DOHH2 (cell line): ENCODE measurements around the gene LIPA.

Source experiments
- H3F3A ChIP-seq: fragments of 200-600 bp; sonication (generic), shearing (Covaris generic); 2 replicates; pipeline ENCODE4 v1.6.0; 2016; ENCODE audit warnings: antibody characterized with exemption, mild to moderate bottlenecking; ENCODE audit not compliant: control insufficient read depth, insufficient read depth
- H3K27ac ChIP-seq: fragments of 200-600 bp; sonication (generic); 2 replicates; pipeline ENCODE4 v1.5.1; 2014; ENCODE audit warnings: low read depth, mild to moderate bottlenecking, low read length, moderate library complexity
- H3K27me3 ChIP-seq: fragments of 200-600 bp; sonication (generic); 2 replicates; pipeline ENCODE4 v1.6.1; 2014; ENCODE audit warnings: mild to moderate bottlenecking, low read length, mixed read lengths; ENCODE audit not compliant: control insufficient read depth
- H3K36me3 ChIP-seq: fragments of 200-600 bp; sonication (generic); 2 replicates; pipeline ENCODE4 v1.6.1; 2014; ENCODE audit warnings: mild to moderate bottlenecking, low read length, moderate library complexity, mixed read lengths; ENCODE audit not compliant: control insufficient read depth
- H3K4me1 ChIP-seq: fragments of 200-600 bp; sonication (generic); 2 replicates; pipeline ENCODE4 v1.6.1; 2014; ENCODE audit warnings: mild to moderate bottlenecking, low read length, mixed read lengths; ENCODE audit not compliant: control insufficient read depth
- H3K4me2 ChIP-seq: fragments of 200-600 bp; sonication (generic); 2 replicates; pipeline ENCODE4 v1.6.0; 2014; ENCODE audit warnings: mild to moderate bottlenecking, low read length, moderate library complexity
- H3K4me3 ChIP-seq: fragments of 200-600 bp; sonication (generic); 2 replicates; pipeline ENCODE4 v1.5.1; 2014; ENCODE audit warnings: mild to moderate bottlenecking, low read length, mixed read lengths
- H3K79me2 ChIP-seq: fragments of 200-600 bp; sonication (generic); 2 replicates; pipeline ENCODE4 v1.6.1; 2014; ENCODE audit warnings: mild to moderate bottlenecking, low read length, mixed read lengths; ENCODE audit not compliant: control insufficient read depth
- H3K9me2 ChIP-seq: fragments of 200-600 bp; sonication (generic); replicated peaks from 2 replicates; pipeline ENCODE4 v1.6.1; 2014; ENCODE audit warnings: mild to moderate bottlenecking, low read length, mixed read lengths; ENCODE audit not compliant: control insufficient read depth
- H3K9me3 ChIP-seq: fragments of 200-600 bp; sonication (generic); 2 replicates; pipeline ENCODE4 v1.6.1; 2014; ENCODE audit warnings: antibody characterized with exemption, low read length, mixed read lengths; ENCODE audit not compliant: control insufficient read depth, insufficient read depth
- H4K20me1 ChIP-seq: fragments of 200-600 bp; sonication (generic); 2 replicates; pipeline ENCODE4 v1.6.0; 2014; ENCODE audit warnings: low read depth, mild to moderate bottlenecking, antibody characterized with exemption, low read length, moderate library complexity; ENCODE audit not compliant: control insufficient read depth, insufficient read depth
- CTCF ChIP-seq: fragments of 200-600 bp; sonication (generic); IDR thresholded peaks from one replicate; pipeline ENCODE4 v1.5.1; 2014; ENCODE audit warnings: antibody characterized with exemption, mild to moderate bottlenecking, low read depth, low read length; ENCODE audit not compliant: poor library complexity, severe bottlenecking
- EZH2phosphoT487 ChIP-seq: fragments of 200-600 bp; sonication (generic); IDR thresholded peaks from 2 replicates; pipeline ENCODE4 v1.6.1; 2017; ENCODE audit warnings: borderline replicate concordance, mild to moderate bottlenecking, antibody characterized with exemption, low read length, moderate library complexity, mixed read lengths

The LIPA gene

DNA sequence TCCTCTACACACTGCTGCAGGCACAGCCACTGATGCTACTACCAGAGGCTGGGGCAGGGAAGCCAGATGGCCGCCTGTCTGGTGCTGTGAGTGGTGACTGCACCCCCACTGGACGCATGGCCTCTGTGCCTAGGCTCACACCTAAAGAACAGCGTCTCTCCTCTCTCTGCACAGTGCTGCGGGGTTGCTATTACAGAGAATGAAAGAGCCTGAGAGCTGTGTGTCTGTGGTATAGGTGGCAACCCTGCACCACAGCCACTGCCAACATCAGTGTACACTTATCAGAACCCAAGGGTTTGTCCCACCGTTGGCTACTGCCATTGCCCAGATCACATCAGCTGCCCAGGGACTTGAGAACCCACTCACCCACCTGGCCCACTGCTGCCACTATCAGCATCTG lies 46.2 kb upstream of the LIPA start:
- TF ChIP-seq EZH2phosphoT487 (no peak), CTCF (no peak)
- Histone ChIP-seq H3K9me3 (no peaks in the 10 kb centered on the region), H3K36me3 (no peaks in the 10 kb centered on the region)

DNA sequence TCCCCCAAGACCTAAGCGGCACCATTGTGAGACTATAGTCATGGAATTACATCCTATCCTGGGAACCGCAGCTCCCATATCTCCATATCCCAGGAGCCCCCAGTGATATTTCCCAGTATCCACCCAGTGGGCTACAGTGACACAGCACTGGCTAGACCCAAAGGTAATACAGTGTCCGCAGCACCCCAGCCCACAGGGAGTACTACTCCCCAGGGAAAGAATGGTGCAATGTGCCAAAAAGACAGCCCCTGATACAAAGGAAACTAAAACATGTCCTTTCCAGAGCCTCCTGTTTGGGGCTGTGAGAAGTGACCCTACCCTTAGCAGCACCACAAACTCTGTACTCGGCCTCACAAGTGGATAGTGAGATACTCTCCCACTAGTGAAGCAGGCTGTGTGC lies 45.8 kb upstream of the LIPA start:
- no peaks in the 10 kb centered on the region for H3F3A ChIP-seq
- H4K20me1 ChIP-seq = no peaks in the 10 kb centered on the region
- no peak for TF ChIP-seq CTCF
- no peak for TF ChIP-seq EZH2phosphoT487
- no peaks in the 10 kb centered on the region for H3K27me3 ChIP-seq
- H3K27ac ChIP-seq = no peak overlapping the region
- peaks cover 11% of the 10 kb centered on the region for H3K4me1 ChIP-seq
- H3K9me3 ChIP-seq = no peaks in the 10 kb centered on the region
- H3K4me3 ChIP-seq = no peak overlapping the region
- H3K4me2 ChIP-seq = no peak overlapping the region
- H3K79me2 ChIP-seq = no peaks in the 10 kb centered on the region
- H3K9me2 ChIP-seq = no peaks in the 10 kb centered on the region
- H3K36me3 ChIP-seq = no peaks in the 10 kb centered on the region

More for the DNA sequence above, 46.2 kb upstream of the LIPA start:
- Histone ChIP-seq H3K4me2 (no peak overlapping the region), H3K27ac (no peak overlapping the region), H3K79me2 (no peaks in the 10 kb centered on the region), H4K20me1 (no peaks in the 10 kb centered on the region), H3K9me2 (no peaks in the 10 kb centered on the region), H3K4me3 (no peak overlapping the region), H3K4me1 (peaks cover 11% of the 10 kb centered on the region), H3F3A (no peaks in the 10 kb centered on the region), H3K27me3 (no peaks in the 10 kb centered on the region)

DNA sequence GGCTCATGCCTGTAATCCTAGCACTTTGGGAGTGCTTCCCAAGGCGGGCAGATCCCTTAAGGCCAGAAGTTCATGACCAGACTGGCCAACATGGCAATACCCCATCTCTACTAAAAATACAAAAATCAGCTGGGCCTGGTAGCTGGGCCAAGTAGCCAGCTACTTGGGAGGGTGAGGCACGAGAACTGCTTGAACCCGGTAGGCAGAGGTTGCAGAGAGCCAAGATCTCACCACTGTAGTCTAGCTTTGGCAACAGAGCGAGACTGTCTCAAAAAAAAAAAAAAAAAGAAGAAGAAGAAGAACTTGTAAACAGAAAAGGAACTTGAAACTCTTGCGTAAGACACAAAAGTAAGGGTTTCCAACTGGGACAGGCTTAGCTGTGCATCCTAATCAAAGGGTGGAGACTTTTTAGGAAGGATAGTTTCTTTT lies 44.7 kb upstream of the LIPA start:
- Histone ChIP-seq H3K4me3 (no peak overlapping the region), H3K4me2 (no peak overlapping the region), H3K9me2 (no peaks in the 10 kb centered on the region), H3K27me3 (no peaks in the 10 kb centered on the region), H3K27ac (no peak overlapping the region), H3K79me2 (no peaks in the 10 kb centered on the region), H3K36me3 (no peaks in the 10 kb centered on the region), H4K20me1 (no peaks in the 10 kb centered on the region), H3K4me1 (peaks cover under 1% of the 10 kb centered on the region), H3F3A (no peaks in the 10 kb centered on the region), H3K9me3 (no peaks in the 10 kb centered on the region)
- no peak for TF ChIP-seq CTCF
- no peak for TF ChIP-seq EZH2phosphoT487

DNA sequence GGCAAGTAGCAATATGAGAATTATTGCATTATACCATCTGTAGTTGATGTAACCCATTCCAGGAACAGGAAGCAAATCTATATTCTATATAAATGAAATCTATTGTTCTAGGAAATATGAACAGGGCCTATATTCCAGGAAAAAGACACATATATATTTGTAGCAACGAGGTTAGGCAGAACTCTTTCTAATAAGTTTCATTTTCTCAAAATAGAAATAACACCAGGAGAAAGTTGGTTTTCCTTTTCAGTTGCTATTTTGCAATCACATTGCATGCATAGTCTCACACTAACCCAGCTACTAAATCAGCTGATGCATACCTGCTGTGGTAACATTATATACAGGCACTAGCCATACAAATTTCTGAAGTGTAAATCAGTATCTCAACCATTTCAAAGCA lies 44.0 kb upstream of the LIPA start:
- no peaks in the 10 kb centered on the region for H3K9me3 ChIP-seq
- no peaks in the 10 kb centered on the region for H3K36me3 ChIP-seq
- H3K4me3 ChIP-seq = no peak overlapping the region
- H3K4me1 ChIP-seq = no peaks in the 10 kb centered on the region
- no peak overlapping the region for H3K4me2 ChIP-seq
- no peaks in the 10 kb centered on the region for H3K27me3 ChIP-seq
- no peaks in the 10 kb centered on the region for H3K79me2 ChIP-seq
- TF ChIP-seq EZH2phosphoT487 (no peak), CTCF (no peak)
- no peaks in the 10 kb centered on the region for H3K9me2 ChIP-seq
- H4K20me1 ChIP-seq = no peaks in the 10 kb centered on the region
- no peak overlapping the region for H3K27ac ChIP-seq
- H3F3A ChIP-seq = no peaks in the 10 kb centered on the region
